K562 (cell line): ENCODE results near the gene DIP2A. TPM values are rescaled to one million over a fixed set of nuclear protein-coding genes. Genes with fewer than 3 reads are reported as not detected.

Experiments
- ATAC-seq: fragments of 200-7000 bp; cut with Tn5 transposase; 3 replicates; pipeline ENCODE4 v1.9.1; 2020; ENCODE audit warnings: moderate library complexity
- BruUV-seq: library from RNA; stranded (reverse); fragments of 400-500 nt; replicated peaks from 2 replicates; lab custom pipeline; 2021; lab: Mats Ljungman, UMichigan
- CTCF ChIA-PET: fragments of 300-600 bp; formaldehyde crosslinking; extraction: SDS; loops from one replicate; lab custom pipeline; 2021; ENCODE audit warnings: low intra/inter-chr PET ratio; lab: Yijun Ruan, JAX
- POLR2A ChIA-PET: fragments of 300-600, 350-650 bp; sonication (Branson Sonifier 250); formaldehyde crosslinking; extraction: SDS; loops from one replicate; lab custom pipeline; 2021; ENCODE audit warnings: antibody characterized with exemption, inconsistent platforms; lab: Yijun Ruan, JAX
- DNase-seq, 4 experiments: peaks; one replicate each; pipeline versions ENCODE4 v3.0.0 to v3.0.0-alpha.2; 2011 to 2018; ENCODE audit warnings: low spot score in 3 of 4, mixed read lengths in 3 of 4; ENCODE audit errors: extremely low read depth in 1 of 4
- FAIRE-seq: peaks from 2 replicates; lab custom pipeline; 2011; peaks lifted over from hg19 to GRCh38; lab: Jason Lieb, UNC
- H2AFZ ChIP-seq: 2 replicates; pipeline ENCODE4 v1.6.0; 2011; ENCODE audit warnings: low read depth, low read length, control low read depth, inconsistent platforms
- H3K27ac ChIP-seq: fragments of 200-600 bp; 3 replicates; pipeline ENCODE4 v1.8.0; 2011; ENCODE audit warnings: low read depth, mild to moderate bottlenecking, control low read depth, inconsistent platforms, low read length, moderate library complexity, mixed read lengths; ENCODE audit errors: extremely low read depth
- H3K27me3 ChIP-seq, 2 experiments: fragments of 300-600 bp in 1 of 2; 2 replicates in 1 of 2; 3 replicates in 1 of 2; pipeline versions ENCODE4 v1.6.0 to v1.8.0; 2011; ENCODE audit warnings: inconsistent platforms in 2 of 2, low read length in 2 of 2, mild to moderate bottlenecking in 1 of 2, mixed read lengths in 1 of 2, moderate library complexity in 1 of 2; ENCODE audit not compliant: control insufficient read depth in 2 of 2, insufficient read depth in 2 of 2
- H3K36me3 ChIP-seq: fragments of 300-600 bp; 3 replicates; pipeline ENCODE4 v1.8.0; 2011; ENCODE audit warnings: mild to moderate bottlenecking, low read length, inconsistent platforms; ENCODE audit not compliant: control insufficient read depth, insufficient read depth
- H3K4me1 ChIP-seq, 2 experiments: fragments of 200-600 bp in 1 of 2; replicated peaks in 1 of 2; 2 replicates in 1 of 2; 3 replicates in 1 of 2; pipeline versions ENCODE4 v1.5.1 to v1.8.0; 2011; ENCODE audit warnings: inconsistent platforms in 2 of 2, low read length in 2 of 2, mild to moderate bottlenecking in 1 of 2, mixed read lengths in 1 of 2, moderate library complexity in 1 of 2; ENCODE audit not compliant: control insufficient read depth in 2 of 2, insufficient read depth in 2 of 2
- H3K4me2 ChIP-seq: 2 replicates; pipeline ENCODE4 v1.6.1; 2011; ENCODE audit warnings: low read length, control low read depth, inconsistent platforms, mixed read lengths; ENCODE audit not compliant: insufficient read depth
- H3K4me3 ChIP-seq: fragments of 200-600 bp; sonication (generic), shearing (Covaris generic); 2 replicates; pipeline ENCODE4 v1.5.1; 2016; ENCODE audit warnings: control low read depth, inconsistent platforms
- H3K79me2 ChIP-seq: fragments of 200-600 bp; 3 replicates; pipeline ENCODE4 v1.8.0; 2011; ENCODE audit warnings: low read length, inconsistent platforms; ENCODE audit not compliant: control insufficient read depth, insufficient read depth
- H3K9ac ChIP-seq, 2 experiments: 2 replicates each; pipeline versions ENCODE4 v1.6.0 to v1.6.1; 2011; ENCODE audit warnings: low read depth in 2 of 2, low read length in 2 of 2, control low read depth in 1 of 2, inconsistent platforms in 1 of 2, mild to moderate bottlenecking in 1 of 2, mixed read lengths in 1 of 2; ENCODE audit not compliant: insufficient read depth in 1 of 2
- H3K9me1 ChIP-seq: one replicate; pipeline ENCODE4 v1.6.0; 2011; ENCODE audit warnings: inconsistent platforms, mild to moderate bottlenecking, low read length, moderate library complexity; ENCODE audit not compliant: control insufficient read depth, insufficient read depth
- H3K9me3 ChIP-seq: replicated peaks from 2 replicates; pipeline ENCODE4 v1.5.1; 2011; ENCODE audit warnings: low read depth, low read length, inconsistent platforms; ENCODE audit not compliant: control insufficient read depth, insufficient read depth
- H4K20me1 ChIP-seq: replicated peaks from 2 replicates; pipeline ENCODE4 v1.6.1; 2011; ENCODE audit warnings: low read length, inconsistent platforms, mixed read lengths; ENCODE audit not compliant: control insufficient read depth, insufficient read depth
- ARNT ChIP-seq, 2 experiments: fragments of 450-650 bp; IDR thresholded peaks; 2 replicates each; pipeline ENCODE4 v1.6.1; 2016; ENCODE audit warnings: mild to moderate bottlenecking in 1 of 2
- CBX3 ChIP-seq, 2 experiments: IDR thresholded peaks; 1 replicate in 1 of 2; 2 replicates in 1 of 2; pipeline ENCODE4 v1.6.1; 2012; ENCODE audit warnings: inconsistent platforms in 2 of 2, low read length in 2 of 2, borderline replicate concordance in 1 of 2, control low read depth in 1 of 2
- CXXC5 ChIP-seq: fragments of 250-450 bp; sonication (Bioruptor Pico); IDR thresholded peaks from 2 replicates; pipeline ENCODE4 v1.8.0; 2022; ENCODE audit warnings: inconsistent platforms, mild to moderate bottlenecking, moderate library complexity
- FOXA1 ChIP-seq: fragments of 450-650 bp; IDR thresholded peaks from 2 replicates; pipeline ENCODE4 v1.6.1; 2016; ENCODE audit warnings: mild to moderate bottlenecking, borderline replicate concordance
- HCFC1 ChIP-seq: IDR thresholded peaks from 2 replicates; pipeline ENCODE4 v1.6.1; 2012; ENCODE audit warnings: low read depth, low read length, improper control_type of control experiment
- MAFF ChIP-seq: IDR thresholded peaks from 2 replicates; pipeline ENCODE4 v1.6.1; 2012; ENCODE audit warnings: low read length, improper control_type of control experiment
- NCOA2 ChIP-seq, 2 experiments: fragments of 450-650 bp; IDR thresholded peaks; 2 replicates each; pipeline ENCODE4 v1.6.1; 2018; ENCODE audit warnings: mild to moderate bottlenecking in 2 of 2, moderate library complexity in 1 of 2; ENCODE audit not compliant: partially characterized antibody in 2 of 2
- SRSF1 ChIP-seq: fragments of 200-400 bp; formaldehyde crosslinking; IDR thresholded peaks from 2 replicates; pipeline ENCODE4 v1.6.1; 2017; ENCODE audit warnings: mild to moderate bottlenecking, low read depth, low read length, moderate library complexity
- ZNF586 ChIP-seq: fragments of 450-650 bp; formaldehyde crosslinking; conservative IDR thresholded peaks from 2 replicates; pipeline ENCODE4 v1.4.0; 2020; ENCODE audit warnings: mild to moderate bottlenecking, moderate library complexity
- ZNF75A ChIP-seq: fragments of 450-650 bp; formaldehyde crosslinking; IDR thresholded peaks from 2 replicates; pipeline ENCODE4 v1.4.0; 2020; ENCODE audit warnings: mild to moderate bottlenecking
- WGBS: fragments of 100-300 bp; shearing (Covaris generic); methylation state at CpG from one replicate; pipeline ENCODE4 v1.1.6; 2016; ENCODE audit warnings: low coverage, mixed read lengths; ENCODE audit not compliant: insufficient coverage; ENCODE audit errors: missing lambda C conversion rate; 5-methylcytosine and 5-hydroxymethylcytosine counted together
- in situ Hi-C: fragments of 300-500 bp; cut with MboI; formaldehyde crosslinking; loops from 4 replicates; pipeline ENCODE4 v1.15.0; 2018; ENCODE audit warnings: inconsistent platforms, mixed read lengths
- intact Hi-C: fragments of 100-400 bp; cut with micrococcal nuclease; formaldehyde crosslinking; loops from 2 replicates; pipeline ENCODE4 v1.14.2; 2022
- polyA plus RNA-seq, 8 experiments: library from polyadenylated mRNA; depleted of rRNA in 4 of 8; stranded (reverse) in 5 of 8; unstranded in 3 of 8; fragments of >200 nt; fragmentation: Nextera tagmentation in 2 of 8; fragmentation: Illumina TruSeq in 1 of 8; extraction: Ambion mirVana in 2 of 8; extraction: Trizol in 1 of 8; gene quantifications; 2 replicates each; pipeline versions ENCODE4 v1.2.1 to v1.2.3, GENCODE V29; 2011 to 2014; ENCODE audit warnings: inconsistent platforms in 1 of 8, missing spikeins in 1 of 8
- total RNA-seq, 7 experiments: library from RNA; depleted of rRNA in 6 of 7; stranded (reverse); fragments of >200 nt in 6 of 7; fragmentation: Illumina TruSeq in 2 of 7; extraction: Trizol in 2 of 7; gene quantifications; 2 replicates each; pipeline versions ENCODE4 v1.2.1 to v1.2.3, GENCODE V29; 2011 to 2021; ENCODE audit warnings: low replicate concordance in 1 of 7
- TF ChIP-seq, protein P1 (sequence below): sonication (generic); formaldehyde crosslinking; IDR thresholded peaks from 2 replicates; pipeline ENCODE4 v1.9.0; 2022; ENCODE audit warnings: mild to moderate bottlenecking, missing genetic modification reagents
- TF ChIP-seq, protein P2 (sequence below): sonication (generic); formaldehyde crosslinking; IDR thresholded peaks from 2 replicates; pipeline ENCODE4 v1.8.0; 2023; ENCODE audit warnings: mild to moderate bottlenecking, missing genetic modification reagents
- TF ChIP-seq, protein P3 (sequence below): sonication (generic); formaldehyde crosslinking; IDR thresholded peaks from 2 replicates; pipeline ENCODE4 v1.8.0; 2022; ENCODE audit warnings: mild to moderate bottlenecking, missing genetic modification reagents
- TF ChIP-seq, protein P4 (sequence below), 2 experiments: IDR thresholded peaks; 2 replicates each; pipeline ENCODE4 v1.6.1; 2012; ENCODE audit warnings: improper control_type of control experiment in 2 of 2, low read depth in 2 of 2, low read length in 2 of 2, borderline replicate concordance in 1 of 2

Gene DIP2A
- total and polyA plus RNA-seq, 9 of the 15 experiments (the other 6 are each of a cell fraction or from before 2014, with no cell fraction given) = 4.3 to 34.5 (median 20.3) TPM

DNA sequence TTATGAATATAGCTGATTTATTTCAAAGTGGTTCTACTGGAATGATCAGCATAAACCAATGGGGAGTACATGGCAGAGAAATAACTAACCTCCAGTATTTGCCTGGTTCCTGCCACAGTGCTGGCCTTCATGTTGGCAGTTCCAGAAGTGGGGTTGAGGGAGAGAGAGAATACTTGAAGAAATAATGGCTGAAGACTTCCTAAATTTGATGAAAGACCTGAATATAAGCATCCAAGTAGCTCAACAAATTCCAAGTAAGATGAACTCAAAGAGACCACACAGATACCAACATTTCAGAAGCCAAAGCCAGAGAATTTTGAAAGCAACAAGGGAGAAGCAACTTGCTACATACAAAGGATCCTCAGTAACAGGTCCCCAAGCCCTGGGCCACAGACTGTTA is 111.9 kb downstream of the DIP2A start (continued):
- TF ChIP-seq, protein P1, sequence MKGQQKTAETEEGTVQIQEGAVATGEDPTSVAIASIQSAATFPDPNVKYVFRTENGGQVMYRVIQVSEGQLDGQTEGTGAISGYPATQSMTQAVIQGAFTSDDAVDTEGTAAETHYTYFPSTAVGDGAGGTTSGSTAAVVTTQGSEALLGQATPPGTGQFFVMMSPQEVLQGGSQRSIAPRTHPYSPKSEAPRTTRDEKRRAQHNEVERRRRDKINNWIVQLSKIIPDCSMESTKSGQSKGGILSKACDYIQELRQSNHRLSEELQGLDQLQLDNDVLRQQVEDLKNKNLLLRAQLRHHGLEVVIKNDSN = no peak
- TF ChIP-seq, protein P2, sequence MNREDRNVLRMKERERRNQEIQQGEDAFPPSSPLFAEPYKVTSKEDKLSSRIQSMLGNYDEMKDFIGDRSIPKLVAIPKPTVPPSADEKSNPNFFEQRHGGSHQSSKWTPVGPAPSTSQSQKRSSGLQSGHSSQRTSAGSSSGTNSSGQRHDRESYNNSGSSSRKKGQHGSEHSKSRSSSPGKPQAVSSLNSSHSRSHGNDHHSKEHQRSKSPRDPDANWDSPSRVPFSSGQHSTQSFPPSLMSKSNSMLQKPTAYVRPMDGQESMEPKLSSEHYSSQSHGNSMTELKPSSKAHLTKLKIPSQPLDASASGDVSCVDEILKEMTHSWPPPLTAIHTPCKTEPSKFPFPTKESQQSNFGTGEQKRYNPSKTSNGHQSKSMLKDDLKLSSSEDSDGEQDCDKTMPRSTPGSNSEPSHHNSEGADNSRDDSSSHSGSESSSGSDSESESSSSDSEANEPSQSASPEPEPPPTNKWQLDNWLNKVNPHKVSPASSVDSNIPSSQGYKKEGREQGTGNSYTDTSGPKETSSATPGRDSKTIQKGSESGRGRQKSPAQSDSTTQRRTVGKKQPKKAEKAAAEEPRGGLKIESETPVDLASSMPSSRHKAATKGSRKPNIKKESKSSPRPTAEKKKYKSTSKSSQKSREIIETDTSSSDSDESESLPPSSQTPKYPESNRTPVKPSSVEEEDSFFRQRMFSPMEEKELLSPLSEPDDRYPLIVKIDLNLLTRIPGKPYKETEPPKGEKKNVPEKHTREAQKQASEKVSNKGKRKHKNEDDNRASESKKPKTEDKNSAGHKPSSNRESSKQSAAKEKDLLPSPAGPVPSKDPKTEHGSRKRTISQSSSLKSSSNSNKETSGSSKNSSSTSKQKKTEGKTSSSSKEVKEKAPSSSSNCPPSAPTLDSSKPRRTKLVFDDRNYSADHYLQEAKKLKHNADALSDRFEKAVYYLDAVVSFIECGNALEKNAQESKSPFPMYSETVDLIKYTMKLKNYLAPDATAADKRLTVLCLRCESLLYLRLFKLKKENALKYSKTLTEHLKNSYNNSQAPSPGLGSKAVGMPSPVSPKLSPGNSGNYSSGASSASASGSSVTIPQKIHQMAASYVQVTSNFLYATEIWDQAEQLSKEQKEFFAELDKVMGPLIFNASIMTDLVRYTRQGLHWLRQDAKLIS = no peak
- TF ChIP-seq ARNT (IDR thresholded peaks at IDR 0.05) (no peak), CXXC5 (CRISPR knock-in tag) (no peak), HCFC1 (no peak), NCOA2 (IDR thresholded peaks at IDR 0.05; ENCODE audit: partially characterized antibody in 2 of 2) (no peak), ZNF586 (CRISPR knock-in tag) (no peak)

DNA sequence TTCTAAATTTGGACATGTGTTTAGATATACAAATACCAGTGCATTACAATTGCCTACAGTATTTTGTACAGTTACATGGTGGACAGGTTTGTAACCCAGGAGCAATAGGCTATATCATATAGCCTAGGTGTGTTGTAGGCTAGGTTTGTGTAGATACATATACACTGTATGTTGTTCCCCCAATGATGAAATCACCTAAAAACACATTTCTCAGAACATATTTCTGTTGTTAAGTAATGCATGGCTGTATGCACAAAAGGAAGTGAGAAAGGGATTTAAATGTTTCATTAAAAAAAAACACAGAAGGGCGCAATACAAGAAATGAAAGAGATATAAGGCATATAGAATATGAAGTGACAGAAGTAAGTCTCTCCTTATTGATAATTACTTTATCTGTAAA is 114.2 kb downstream of the DIP2A start:
- H3K9me1 ChIP-seq = no peaks in the 10 kb centered on the region
- no peaks in the 10 kb centered on the region for H4K20me1 ChIP-seq
- ChIA-PET CTCF (no interaction called here), POLR2A (no interaction called here)
- no peak overlapping the region for H2AFZ ChIP-seq
- H3K9me3 ChIP-seq = no peaks in the 10 kb centered on the region
- H3K27me3 ChIP-seq = no peaks in the 10 kb centered on the region
- H3K9ac ChIP-seq = no peak overlapping the region
- FAIRE-seq (no peak), ATAC-seq (no peak), DNase-seq (no peak)
- no peak overlapping the region for H3K4me3 ChIP-seq
- H3K4me1 ChIP-seq = no peaks in the 10 kb centered on the region
- no TSS peak for BruUV-seq
- no peak overlapping the region for H3K4me2 ChIP-seq
- no peaks in the 10 kb centered on the region for H3K79me2 ChIP-seq
- WGBS = 94% methylated on average over 1 of the region's 1 CpG
- in situ Hi-C loops (no loop called here), intact Hi-C loops (no loop called here)
- no peak overlapping the region for H3K27ac ChIP-seq
- peaks cover 20% of the 10 kb centered on the region; the same call in 1 of the 3 replicates for H3K36me3 ChIP-seq
- TF ChIP-seq, protein P3, sequence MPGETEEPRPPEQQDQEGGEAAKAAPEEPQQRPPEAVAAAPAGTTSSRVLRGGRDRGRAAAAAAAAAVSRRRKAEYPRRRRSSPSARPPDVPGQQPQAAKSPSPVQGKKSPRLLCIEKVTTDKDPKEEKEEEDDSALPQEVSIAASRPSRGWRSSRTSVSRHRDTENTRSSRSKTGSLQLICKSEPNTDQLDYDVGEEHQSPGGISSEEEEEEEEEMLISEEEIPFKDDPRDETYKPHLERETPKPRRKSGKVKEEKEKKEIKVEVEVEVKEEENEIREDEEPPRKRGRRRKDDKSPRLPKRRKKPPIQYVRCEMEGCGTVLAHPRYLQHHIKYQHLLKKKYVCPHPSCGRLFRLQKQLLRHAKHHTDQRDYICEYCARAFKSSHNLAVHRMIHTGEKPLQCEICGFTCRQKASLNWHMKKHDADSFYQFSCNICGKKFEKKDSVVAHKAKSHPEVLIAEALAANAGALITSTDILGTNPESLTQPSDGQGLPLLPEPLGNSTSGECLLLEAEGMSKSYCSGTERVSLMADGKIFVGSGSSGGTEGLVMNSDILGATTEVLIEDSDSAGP (CRISPR knock-in tag) = no peak
- TF ChIP-seq ZNF75A (CRISPR knock-in tag) (no peak), FOXA1 (no peak), CBX3 (IDR thresholded peaks at IDR 0.05; ENCODE audit: borderline replicate concordance in 1 of 2, low read length in 2 of 2) (no peak), MAFF (no peak), SRSF1 (no peak)
- TF ChIP-seq, protein P4, sequence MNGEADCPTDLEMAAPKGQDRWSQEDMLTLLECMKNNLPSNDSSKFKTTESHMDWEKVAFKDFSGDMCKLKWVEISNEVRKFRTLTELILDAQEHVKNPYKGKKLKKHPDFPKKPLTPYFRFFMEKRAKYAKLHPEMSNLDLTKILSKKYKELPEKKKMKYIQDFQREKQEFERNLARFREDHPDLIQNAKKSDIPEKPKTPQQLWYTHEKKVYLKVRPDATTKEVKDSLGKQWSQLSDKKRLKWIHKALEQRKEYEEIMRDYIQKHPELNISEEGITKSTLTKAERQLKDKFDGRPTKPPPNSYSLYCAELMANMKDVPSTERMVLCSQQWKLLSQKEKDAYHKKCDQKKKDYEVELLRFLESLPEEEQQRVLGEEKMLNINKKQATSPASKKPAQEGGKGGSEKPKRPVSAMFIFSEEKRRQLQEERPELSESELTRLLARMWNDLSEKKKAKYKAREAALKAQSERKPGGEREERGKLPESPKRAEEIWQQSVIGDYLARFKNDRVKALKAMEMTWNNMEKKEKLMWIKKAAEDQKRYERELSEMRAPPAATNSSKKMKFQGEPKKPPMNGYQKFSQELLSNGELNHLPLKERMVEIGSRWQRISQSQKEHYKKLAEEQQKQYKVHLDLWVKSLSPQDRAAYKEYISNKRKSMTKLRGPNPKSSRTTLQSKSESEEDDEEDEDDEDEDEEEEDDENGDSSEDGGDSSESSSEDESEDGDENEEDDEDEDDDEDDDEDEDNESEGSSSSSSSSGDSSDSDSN (IDR thresholded peaks at IDR 0.05; ENCODE audit: borderline replicate concordance in 1 of 2, low read depth in 2 of 2, low read length in 2 of 2) = no peak
